ENCODE results near the gene SIGLEC5.

The SIGLEC5 gene

GRCh38 chr19:51590441-51590840, 39.8 kb downstream of the SIGLEC5 start:
- no peak for DNase-seq (ENCODE audit: low read depth in 2 of 2, low spot score in 1 of 2)

- no peak for DNase-seq (ENCODE audit: low read depth in 2 of 2, low spot score in 1 of 2)
These were observed 40.7 kb downstream of the SIGLEC5 start for GRCh38 chr19:51589511-51589910.

GRCh38 chr19:51587264-51588191, 42.7 kb downstream of the SIGLEC5 start:
- DNase-seq (ENCODE audit: low read depth in 2 of 2, low spot score in 1 of 2), result no peak

DNA sequence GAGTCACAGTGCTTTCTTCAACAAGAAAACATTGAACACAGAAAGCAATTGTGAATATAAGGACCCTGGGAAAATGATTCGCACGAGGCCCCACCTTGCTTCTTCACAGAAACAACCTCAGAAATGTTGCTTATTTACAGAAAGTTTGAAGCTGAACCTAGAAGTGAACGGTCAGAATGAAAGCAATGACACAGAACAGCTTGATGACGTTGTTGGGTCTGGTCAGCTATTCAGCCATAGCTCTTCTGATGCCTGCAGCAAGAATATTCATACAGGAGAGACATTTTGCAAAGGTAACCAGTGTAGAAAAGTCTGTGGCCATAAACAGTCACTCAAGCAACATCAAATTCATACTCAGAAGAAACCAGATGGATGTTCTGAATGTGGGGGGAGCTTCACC, 43.4 kb downstream of the SIGLEC5 start:
- DNase-seq (ENCODE audit: low read depth in 2 of 2, low spot score in 1 of 2), result no peak

DNA sequence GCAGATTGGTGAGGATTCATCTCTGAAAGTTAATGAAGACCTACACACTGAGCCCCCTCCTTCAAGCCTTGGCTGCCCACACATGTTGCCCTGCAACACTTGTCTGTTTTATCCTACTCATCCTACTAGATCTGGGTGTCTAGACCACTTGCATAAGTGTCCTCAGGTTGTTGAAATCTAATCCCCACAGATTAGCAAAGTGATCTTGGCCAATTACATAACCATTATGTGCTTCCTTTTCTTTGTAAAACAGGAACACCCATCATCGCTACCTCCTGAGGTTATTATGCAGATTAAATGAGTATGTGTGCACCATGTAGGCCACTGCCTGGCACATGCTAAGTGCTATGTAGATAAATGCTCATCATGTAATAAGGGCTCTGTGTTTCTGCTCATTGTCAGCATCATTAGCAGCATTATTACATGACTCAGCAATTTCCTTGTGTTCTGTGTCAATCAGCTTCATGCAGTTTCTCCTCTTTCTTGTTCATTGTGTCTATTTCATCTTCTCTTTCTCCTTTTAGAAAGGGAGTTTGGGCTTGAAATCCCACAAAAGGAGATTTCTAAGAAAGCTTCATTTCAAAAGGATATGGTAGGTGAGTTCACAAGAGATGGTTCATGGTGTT, 44.0 kb downstream of the SIGLEC5 start:
- DNase-seq (ENCODE audit: low read depth in 2 of 2, low spot score in 1 of 2), result no peak

DNA sequence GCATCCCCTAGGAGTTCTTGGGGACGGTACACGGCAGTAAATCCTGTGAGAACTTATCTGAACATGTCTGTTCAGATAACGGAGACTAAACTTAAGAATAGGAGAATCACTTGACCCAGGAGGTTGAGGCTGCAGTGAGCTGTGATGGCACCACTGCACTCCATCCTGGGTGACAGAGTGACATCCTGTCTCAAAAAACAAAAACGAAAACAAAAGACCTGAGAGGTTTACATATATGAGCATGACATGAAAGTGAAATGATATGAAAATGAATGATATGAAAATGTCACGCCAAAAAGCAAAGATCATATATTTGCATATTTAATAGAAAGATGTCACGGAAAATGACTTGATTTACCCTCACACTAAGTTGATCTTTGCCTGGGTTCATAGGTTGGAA, 53.4 kb downstream of the SIGLEC5 start:
- DNase-seq (ENCODE audit: low read depth in 2 of 2, low spot score in 1 of 2), result no peak

DNA sequence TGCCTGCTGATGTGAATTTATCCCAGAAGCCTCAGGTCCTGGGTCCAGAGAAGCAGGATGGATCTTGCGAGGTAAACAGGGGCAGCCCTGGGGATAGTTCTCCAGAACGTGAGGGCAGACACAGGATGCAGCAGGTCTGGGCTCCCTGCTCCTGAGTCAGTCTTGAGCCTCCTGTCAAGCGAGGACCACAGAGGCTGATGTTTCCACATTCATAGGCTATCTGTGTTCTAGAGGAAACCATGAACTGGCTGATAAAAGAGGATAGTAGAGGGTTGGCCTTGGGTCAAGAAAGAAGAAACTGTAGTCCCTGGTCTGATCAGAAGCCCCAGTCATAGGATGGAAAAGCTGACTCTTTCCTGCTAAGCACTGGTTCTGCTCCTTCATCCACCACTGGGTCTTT, 56.9 kb downstream of the SIGLEC5 start:
- DNase-seq (ENCODE audit: low read depth in 2 of 2, low spot score in 1 of 2), result no peak

- DNase-seq (ENCODE audit: low read depth in 2 of 2, low spot score in 1 of 2), result no peak
These were observed 57.3 kb downstream of the SIGLEC5 start for GRCh38 chr19:51572908-51573307.

- no peak for DNase-seq (ENCODE audit: low read depth in 2 of 2, low spot score in 1 of 2)
These were observed 57.8 kb downstream of the SIGLEC5 start for GRCh38 chr19:51572410-51572809.

- no peak for DNase-seq (ENCODE audit: low read depth in 2 of 2, low spot score in 1 of 2)
These were observed 58.6 kb downstream of the SIGLEC5 start for GRCh38 chr19:51571599-51571998.

DNA sequence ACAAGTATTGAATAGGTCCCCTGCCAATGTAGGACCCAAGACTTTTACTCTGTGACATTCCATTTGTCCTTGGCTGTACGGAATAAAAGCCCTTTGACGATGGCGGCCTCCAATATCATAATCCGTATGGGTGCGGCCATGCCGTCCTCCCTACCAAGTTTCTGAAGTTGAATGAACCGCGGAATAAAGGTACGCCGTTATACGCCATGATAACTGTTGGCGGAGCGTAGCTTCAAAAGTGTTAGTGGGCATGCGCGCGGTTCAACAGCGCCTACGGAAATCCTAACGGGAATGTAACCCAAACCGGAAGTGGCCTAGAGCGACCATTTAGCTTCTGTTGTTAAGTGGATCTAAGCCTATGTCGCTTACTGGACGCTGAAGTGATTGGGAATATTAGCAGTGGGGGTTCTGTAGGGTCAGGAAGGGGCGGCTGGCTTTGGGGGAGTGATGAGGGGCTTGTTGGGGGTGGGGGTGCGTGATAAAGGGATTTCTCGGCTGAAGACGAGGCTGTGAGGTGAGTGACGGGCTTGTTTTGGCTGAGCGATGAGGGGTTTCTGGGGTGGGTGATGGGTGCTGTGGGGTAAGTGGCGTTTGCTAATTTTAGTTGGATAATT, 59.1 kb downstream of the SIGLEC5 start, which contains the start of gene ZNF175:
TSS of gene ZNF175 (plus strand) at position 322 of the 614 bp plus-strand sequence. CDS start 2,047 bp downstream, outside the sequence.
- DNase-seq (ENCODE audit: low read depth in 2 of 2, low spot score in 1 of 2), result peak; percentile 45 to 74

DNA sequence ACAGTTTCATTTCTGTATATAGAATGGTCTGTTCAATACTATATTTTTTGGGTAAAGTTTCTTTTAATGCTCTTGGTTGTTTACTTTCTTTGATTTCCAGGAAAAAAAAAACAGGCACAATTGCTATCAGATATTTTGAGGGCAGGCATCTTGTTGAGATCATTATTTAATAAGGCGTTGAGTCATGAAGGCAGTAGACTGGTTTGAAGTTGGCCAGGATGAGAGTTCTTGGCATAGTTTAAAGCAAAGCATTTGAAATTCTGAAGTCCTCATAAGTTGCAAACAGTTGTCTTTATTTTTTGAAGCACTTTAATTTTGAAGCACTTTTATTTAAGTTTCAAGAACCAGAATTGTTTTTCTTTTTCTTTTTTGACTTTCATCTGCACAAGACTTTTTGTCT, 61.7 kb downstream of the SIGLEC5 start:
- no peak for DNase-seq (ENCODE audit: low read depth in 2 of 2, low spot score in 1 of 2)

GRCh38 chr19:51567583-51567982, 62.6 kb downstream of the SIGLEC5 start:
- DNase-seq (ENCODE audit: low read depth in 2 of 2, low spot score in 1 of 2), result no peak

GRCh38 chr19:51566489-51567100, 63.6 kb downstream of the SIGLEC5 start:
- no peak for DNase-seq (ENCODE audit: low read depth in 2 of 2, low spot score in 1 of 2)

- DNase-seq (ENCODE audit: low read depth in 2 of 2, low spot score in 1 of 2), result no peak
These were observed 64.6 kb downstream of the SIGLEC5 start for GRCh38 chr19:51565583-51565982.

GRCh38 chr19:51564791-51565190, 65.4 kb downstream of the SIGLEC5 start:
- DNase-seq (ENCODE audit: low read depth in 2 of 2, low spot score in 1 of 2), result no peak

Data from stimulated activated CD8-positive, alpha-beta memory T cell treated with anti-CD3 and anti-CD28 coated beads, Interleukin-4, amount 100 ng/mL, for 1 hour (primary cell).